GM12878 (cell line): Measurements from ENCODE around the gene TNFAIP3. TPM values are rescaled to one million over a fixed set of nuclear protein-coding genes. Genes with fewer than 3 reads are reported as not detected.

Experiments used
- BACH1 ChIP-seq: fragments of 450-650 bp; IDR thresholded peaks from 2 replicates; pipeline ENCODE4 v1.6.1; 2017; ENCODE audit warnings: mild to moderate bottlenecking, borderline replicate concordance
- CREB1 ChIP-seq: IDR thresholded peaks from 2 replicates; pipeline ENCODE4 v1.6.1; 2012; ENCODE audit warnings: low read depth, mild to moderate bottlenecking, inconsistent platforms
- CUX1 ChIP-seq: IDR thresholded peaks from 2 replicates; pipeline ENCODE4 v1.6.1; 2012; ENCODE audit warnings: improper control_type of control experiment, low read depth, low read length; ENCODE audit not compliant: insufficient replicate concordance
- E2F4 ChIP-seq: IDR thresholded peaks from 2 replicates; pipeline ENCODE4 v1.6.1; 2012; ENCODE audit warnings: low read depth, low read length, improper control_type of control experiment
- EP300 ChIP-seq, 2 experiments: fragments of 150-350 bp in 1 of 2; IDR thresholded peaks; 2 replicates each; pipeline ENCODE4 v1.6.1; 2011 to 2012; ENCODE audit warnings: low read depth in 2 of 2, low read length in 2 of 2, borderline replicate concordance in 1 of 2, improper control_type of control experiment in 1 of 2, inconsistent platforms in 1 of 2; ENCODE audit not compliant: control insufficient read depth in 1 of 2
- FOXK2 ChIP-seq: fragments of 450-650 bp; IDR thresholded peaks from 2 replicates; pipeline ENCODE4 v1.6.1; 2017; ENCODE audit warnings: mild to moderate bottlenecking, moderate library complexity
- FOXM1 ChIP-seq: IDR thresholded peaks from 2 replicates; pipeline ENCODE4 v1.6.1; 2012; ENCODE audit warnings: low read depth, mild to moderate bottlenecking, inconsistent platforms, low read length, moderate library complexity
- HSF1 ChIP-seq: fragments of 150-350 bp; IDR thresholded peaks from 2 replicates; pipeline ENCODE4 v1.6.1; 2014; ENCODE audit warnings: mild to moderate bottlenecking, low read depth, low read length
- MEF2B ChIP-seq: fragments of 450-650 bp; IDR thresholded peaks from 2 replicates; pipeline ENCODE4 v1.6.1; 2018; ENCODE audit warnings: mild to moderate bottlenecking, moderate library complexity; ENCODE audit not compliant: partially characterized antibody, poor library complexity, severe bottlenecking
- RAD51 ChIP-seq: fragments of 450-650 bp; IDR thresholded peaks from 2 replicates; pipeline ENCODE4 v1.6.1; 2016; ENCODE audit warnings: moderate library complexity, mild to moderate bottlenecking, inconsistent platforms
- RFX5 ChIP-seq: IDR thresholded peaks from 2 replicates; pipeline ENCODE4 v1.6.1; 2011; ENCODE audit warnings: low read depth, low read length, improper control_type of control experiment
- SIX5 ChIP-seq: IDR thresholded peaks from 2 replicates; pipeline ENCODE4 v1.6.1; 2011; ENCODE audit warnings: mild to moderate bottlenecking, low read depth, low read length, moderate library complexity; ENCODE audit not compliant: severe bottlenecking
- SMARCA5 ChIP-seq: fragments of 450-650 bp; IDR thresholded peaks from 2 replicates; pipeline ENCODE4 v1.6.1; 2017; ENCODE audit warnings: mild to moderate bottlenecking
- SPI1 ChIP-seq: IDR thresholded peaks from 2 replicates; pipeline ENCODE4 v1.6.1; 2011; ENCODE audit warnings: low read depth, mild to moderate bottlenecking, low read length, moderate library complexity, borderline replicate concordance; ENCODE audit not compliant: insufficient read depth
- YBX1 ChIP-seq: fragments of 450-650 bp; IDR thresholded peaks from 2 replicates; pipeline ENCODE4 v1.6.1; 2016; ENCODE audit warnings: antibody characterized with exemption
- ZNF207 ChIP-seq: fragments of 450-650 bp; IDR thresholded peaks from 2 replicates; pipeline ENCODE4 v1.6.1; 2014; ENCODE audit warnings: antibody characterized with exemption, mild to moderate bottlenecking, borderline replicate concordance
- ZNF274 ChIP-seq: IDR thresholded peaks from one replicate; pipeline ENCODE4 v1.8.0; 2011; ENCODE audit not compliant: insufficient read length, insufficient read depth
- ZNF592 ChIP-seq: fragments of 450-650 bp; IDR thresholded peaks from 2 replicates; pipeline ENCODE4 v1.6.1; 2017; ENCODE audit warnings: mild to moderate bottlenecking, moderate library complexity
- polyA plus RNA-seq, 11 experiments: library from polyadenylated mRNA; depleted of rRNA in 4 of 11; unstranded in 6 of 11; stranded (reverse) in 5 of 11; fragments of >200 nt; fragmentation: Nextera tagmentation in 4 of 11; fragmentation: Illumina TruSeq in 1 of 11; extraction: Ambion mirVana in 4 of 11; extraction: Trizol in 1 of 11; gene quantifications; 1 replicate in 1 of 11; 2 replicates in 10 of 11; pipeline versions ENCODE4 v1.2.1 to v1.2.3, GENCODE V29; 2011 to 2016; ENCODE audit warnings: inconsistent platforms in 2 of 11, missing spikeins in 2 of 11, low read depth in 1 of 11
- total RNA-seq, 4 experiments: library from RNA; depleted of rRNA in 3 of 4; stranded (reverse); fragments of >200 nt in 3 of 4; fragmentation: Illumina TruSeq in 1 of 4; extraction: Trizol in 1 of 4; gene quantifications; 2 replicates each; pipeline versions ENCODE4 v1.2.1 to v1.2.3, GENCODE V29; 2013 to 2021

Gene TNFAIP3
- total and polyA plus RNA-seq, 10 of the 15 experiments (the other 5 are each of a cell fraction or from before 2014, with no cell fraction given), result 18.0 to 350 (median 127) TPM

GRCh38 chr6:137873273-137873762 is 6.3 kb downstream of the TNFAIP3 start (continued):
- TF ChIP-seq ZNF592, result peak; percentile 32; the same call in 1 of the 2 replicates
- TF ChIP-seq FOXK2, result no peak; the same call in 1 of the 2 replicates
- TF ChIP-seq E2F4, result no peak
- no peak; the same call in 1 of the 2 replicates for TF ChIP-seq CREB1
- TF ChIP-seq CUX1, result no peak
- TF ChIP-seq BACH1, result peak; percentile 57; the same call in 1 of the 2 replicates
- TF ChIP-seq MEF2B, result no peak
- peak; percentile 79 for TF ChIP-seq SPI1
- TF ChIP-seq HSF1, result no peak
- TF ChIP-seq ZNF274, result no peak
- peak; percentile 80; the same call in 1 of the 2 replicates for TF ChIP-seq FOXM1
- no peak for TF ChIP-seq SIX5
- peak; percentile 7; the same call in 1 of the 2 replicates for TF ChIP-seq RAD51
- no peak for TF ChIP-seq RFX5
- TF ChIP-seq SMARCA5, result no peak
- TF ChIP-seq YBX1, result no peak
- peak; percentile 62 to 64; a peak in 2 of 4 replicates for TF ChIP-seq EP300 (IDR thresholded peaks at IDR 0.05; ENCODE audit: borderline replicate concordance in 1 of 2, control insufficient read depth in 1 of 2, low read depth in 2 of 2, low read length in 2 of 2)
- no peak for TF ChIP-seq ZNF207
